HepG2 (cell line): ENCODE data around the gene AGMO. TPM values are rescaled to one million over a fixed set of nuclear protein-coding genes. Genes with fewer than 3 reads are reported as not detected.

Source experiments
- HIVEP1 ChIP-seq: sonication (generic); formaldehyde crosslinking; IDR thresholded peaks from 2 replicates; pipeline ENCODE4 v1.4.0; 2020; ENCODE audit warnings: mild to moderate bottlenecking, missing genetic modification reagents
- KIAA2018 ChIP-seq: sonication (generic); formaldehyde crosslinking; IDR thresholded peaks from 2 replicates; pipeline ENCODE4 v1.5.0; 2020; ENCODE audit warnings: mild to moderate bottlenecking, missing genetic modification reagents, borderline replicate concordance
- REST ChIP-seq, 2 experiments: IDR thresholded peaks; 2 replicates each; pipeline ENCODE4 v1.6.1; 2011 to 2012; ENCODE audit warnings: low read length in 2 of 2, borderline replicate concordance in 1 of 2, low read depth in 1 of 2, mild to moderate bottlenecking in 1 of 2, moderate library complexity in 1 of 2
- polyA plus RNA-seq, 8 experiments: library from polyadenylated mRNA; depleted of rRNA in 3 of 8; stranded (reverse) in 7 of 8; unstranded in 1 of 8; fragments of >200 nt; fragmentation: Illumina TruSeq in 4 of 8; extraction: Trizol in 4 of 8; gene quantifications; 2 replicates each; pipeline versions ENCODE4 v1.2.1 to v1.2.3, GENCODE V29; 2011 to 2016; ENCODE audit warnings: low read depth in 4 of 8, missing spikeins in 1 of 8, mixed read lengths in 1 of 8; ENCODE audit not compliant: insufficient read depth in 1 of 8
- total RNA-seq, 5 experiments: library from RNA; depleted of rRNA; stranded (reverse); fragments of >200 nt; fragmentation: Illumina TruSeq; extraction: Trizol; gene quantifications; 2 replicates each; pipeline ENCODE4 v1.2.3, GENCODE V29; 2016; ENCODE audit warnings: low read depth in 1 of 5

The AGMO gene
- total and polyA plus RNA-seq, 2 of the 13 experiments (the other 11 are each of a cell fraction or from before 2014, with no cell fraction given), result 0.22 to 0.50 TPM

- TF ChIP-seq HIVEP1 (CRISPR knock-in tag) (no peak), KIAA2018 (CRISPR knock-in tag) (no peak), REST (IDR thresholded peaks at IDR 0.05; ENCODE audit: borderline replicate concordance in 1 of 2, low read depth in 1 of 2, low read length in 2 of 2) (no peak)
These were observed 352.4 kb downstream of the AGMO start (continued) for GRCh38 chr7:15209429-15209828.
